IPS-18c (cell line): Measurements from ENCODE around the gene TERT.

Experiments
- H3K4me3 ChIP-seq: 2 replicates; pipeline ENCODE4 v1.7.0; 2013; ENCODE audit warnings: low read depth, mild to moderate bottlenecking, low read length, moderate library complexity; ENCODE audit not compliant: insufficient read depth
- H3K9me3 ChIP-seq: one replicate; pipeline ENCODE4 v1.6.1; 2013; ENCODE audit warnings: mild to moderate bottlenecking, low read length, moderate library complexity; ENCODE audit not compliant: control insufficient read depth, insufficient read depth

Gene TERT

DNA sequence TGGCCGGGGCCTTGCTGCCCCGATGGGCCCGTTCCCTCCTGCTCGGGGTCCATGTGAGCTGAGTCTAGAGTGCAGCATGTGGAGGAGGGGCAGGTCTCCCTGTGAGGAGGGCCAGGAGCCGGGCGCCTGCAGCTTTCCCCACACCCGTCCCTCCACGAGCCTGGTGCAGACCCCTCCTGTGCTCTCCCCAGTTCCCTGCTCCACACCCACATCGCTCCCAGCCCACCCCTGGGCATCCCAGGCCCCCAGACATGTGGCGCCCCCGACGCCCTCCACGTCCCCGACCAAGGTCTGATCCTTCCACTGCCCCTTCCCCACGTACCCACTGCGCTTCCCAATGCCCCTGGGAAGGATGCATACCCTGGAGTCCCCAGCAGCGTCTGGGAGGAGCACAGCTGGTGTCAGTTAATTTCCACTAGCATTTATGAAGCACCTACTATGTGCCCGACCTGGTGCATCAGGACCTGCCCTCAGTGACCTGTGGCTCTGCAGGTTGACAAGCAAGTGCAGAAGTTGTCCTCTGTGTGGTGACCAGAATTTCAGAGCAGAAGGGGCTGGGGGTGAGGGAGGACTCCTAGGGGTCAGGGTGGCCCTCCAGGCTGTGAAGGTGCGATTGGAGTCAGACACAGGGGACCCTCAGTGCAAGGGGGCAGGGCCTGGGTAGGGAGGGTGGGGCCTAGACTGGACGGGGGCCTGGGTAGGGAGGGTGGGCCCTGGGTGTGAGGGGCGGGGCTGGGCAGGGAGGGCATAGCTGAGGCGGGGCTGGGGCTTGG, 80.5 kb downstream of the TERT start:
- Histone ChIP-seq H3K4me3 (no peak overlapping the region), H3K9me3 (no peaks in the 10 kb centered on the region)

DNA sequence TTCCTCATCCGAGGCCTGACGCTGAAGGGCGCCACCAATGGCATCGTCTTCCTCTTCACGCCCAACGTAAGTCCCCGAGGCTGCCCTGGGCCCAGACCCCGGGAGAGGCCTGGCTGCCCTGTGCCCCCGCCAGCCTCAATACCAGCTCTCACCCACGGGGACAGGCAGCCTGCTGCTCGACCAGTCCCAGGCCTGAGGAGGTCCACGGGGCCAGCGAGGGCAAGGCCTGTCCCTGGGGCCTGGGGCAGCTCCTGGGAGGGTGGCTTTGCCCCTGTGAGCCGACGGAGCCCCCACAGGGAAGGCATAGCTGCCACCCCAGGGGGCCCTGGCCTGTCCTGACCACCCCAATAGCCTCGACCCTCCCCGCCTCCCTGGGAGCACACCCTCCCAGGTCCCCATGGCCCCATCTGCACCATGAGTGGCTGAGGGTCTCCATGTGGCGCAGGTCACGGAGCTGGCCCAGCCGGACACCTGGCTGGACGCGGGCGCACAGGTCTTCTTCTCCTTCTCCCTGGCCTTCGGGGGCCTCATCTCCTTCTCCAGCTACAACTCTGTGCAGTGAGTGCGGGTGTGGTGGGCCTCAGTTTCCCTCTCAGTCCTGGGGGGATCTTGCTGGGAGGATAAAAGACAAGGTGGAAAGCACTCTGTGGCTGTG, 81.2 kb downstream of the TERT start:
- H3K9me3 ChIP-seq = no peaks in the 10 kb centered on the region
- no peak overlapping the region for H3K4me3 ChIP-seq

DNA sequence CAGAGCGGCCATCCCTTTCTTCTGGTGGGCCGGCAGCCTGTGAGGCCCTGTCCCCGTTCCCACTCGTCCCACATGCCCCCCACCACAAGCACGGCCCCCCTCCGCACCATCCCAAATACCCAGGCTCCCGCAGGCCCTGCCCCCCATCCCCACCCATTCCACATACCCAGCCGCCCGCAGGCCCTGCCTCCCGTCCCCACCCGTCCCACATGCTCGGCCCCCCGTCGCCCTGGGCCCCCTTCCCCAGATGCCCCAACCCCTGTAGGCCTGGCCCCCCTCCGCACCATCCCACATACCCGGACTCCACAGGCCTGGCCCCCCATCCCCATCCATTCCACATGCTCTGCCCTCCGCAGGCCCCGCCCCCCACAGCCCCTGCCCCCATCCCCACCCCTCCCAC, 82.0 kb downstream of the TERT start:
- no peak overlapping the region for H3K4me3 ChIP-seq
- H3K9me3 ChIP-seq = no peaks in the 10 kb centered on the region

DNA sequence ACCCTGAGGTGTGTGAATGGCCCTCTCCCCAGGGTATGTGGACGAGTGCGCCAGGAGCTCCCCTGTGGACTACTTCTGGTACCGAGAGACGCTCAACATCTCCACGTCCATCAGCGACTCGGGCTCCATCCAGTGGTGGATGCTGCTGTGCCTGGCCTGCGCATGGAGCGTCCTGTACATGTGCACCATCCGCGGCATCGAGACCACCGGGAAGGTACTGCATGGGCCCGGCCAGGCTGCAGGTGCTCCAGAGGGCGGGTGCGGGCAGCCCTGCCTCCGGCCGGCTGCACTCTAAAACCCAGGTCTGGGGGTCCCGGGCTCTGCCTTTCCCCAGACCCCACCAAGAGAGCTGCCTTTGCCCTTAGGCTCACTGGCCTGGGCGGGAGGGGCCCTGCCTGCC, 82.6 kb downstream of the TERT start:
- H3K9me3 ChIP-seq = no peaks in the 10 kb centered on the region
- H3K4me3 ChIP-seq = no peak overlapping the region

DNA sequence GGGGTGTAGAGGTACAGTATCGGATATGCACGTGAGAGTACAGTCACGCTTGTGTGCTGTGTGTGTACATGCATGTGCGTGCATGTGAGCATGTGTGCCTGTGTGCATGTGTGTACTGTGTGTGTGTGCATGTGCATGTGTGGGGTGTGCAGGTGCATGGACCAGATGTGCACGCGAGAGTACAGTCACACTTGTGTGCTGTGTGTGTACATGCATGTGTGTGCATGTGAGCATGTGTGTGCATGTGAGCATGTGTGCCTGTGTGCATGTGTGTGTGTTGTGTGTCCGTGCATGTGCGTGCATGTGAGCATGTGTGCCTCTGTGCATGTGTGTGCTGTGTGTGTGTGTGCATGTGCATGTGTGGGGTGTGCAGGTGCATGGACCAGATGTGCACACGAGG, 83.2 kb downstream of the TERT start:
- Histone ChIP-seq H3K4me3 (no peak overlapping the region), H3K9me3 (no peaks in the 10 kb centered on the region)

DNA sequence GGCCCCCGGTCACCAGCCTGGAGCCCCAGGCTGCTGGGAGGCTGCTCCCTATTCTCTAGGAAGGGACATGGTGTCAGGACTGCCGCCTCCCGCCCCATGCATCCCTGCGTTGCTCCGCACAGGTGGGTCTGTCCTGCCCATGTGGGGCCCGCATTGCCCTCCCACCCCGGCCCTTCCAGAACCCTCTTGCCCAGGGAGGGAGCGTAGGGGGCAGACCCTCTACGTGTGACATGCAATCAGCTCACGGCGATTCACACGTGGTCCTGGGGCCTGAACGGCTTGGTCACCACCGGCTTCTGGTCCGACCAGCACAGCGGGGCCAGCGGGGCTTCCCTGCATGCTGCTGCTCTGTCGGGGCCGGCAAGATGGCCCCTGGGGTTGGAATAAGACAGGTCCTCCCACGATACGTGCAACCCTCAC, 84.0 kb downstream of the TERT start:
- Histone ChIP-seq H3K4me3 (no peak overlapping the region), H3K9me3 (no peaks in the 10 kb centered on the region)

DNA sequence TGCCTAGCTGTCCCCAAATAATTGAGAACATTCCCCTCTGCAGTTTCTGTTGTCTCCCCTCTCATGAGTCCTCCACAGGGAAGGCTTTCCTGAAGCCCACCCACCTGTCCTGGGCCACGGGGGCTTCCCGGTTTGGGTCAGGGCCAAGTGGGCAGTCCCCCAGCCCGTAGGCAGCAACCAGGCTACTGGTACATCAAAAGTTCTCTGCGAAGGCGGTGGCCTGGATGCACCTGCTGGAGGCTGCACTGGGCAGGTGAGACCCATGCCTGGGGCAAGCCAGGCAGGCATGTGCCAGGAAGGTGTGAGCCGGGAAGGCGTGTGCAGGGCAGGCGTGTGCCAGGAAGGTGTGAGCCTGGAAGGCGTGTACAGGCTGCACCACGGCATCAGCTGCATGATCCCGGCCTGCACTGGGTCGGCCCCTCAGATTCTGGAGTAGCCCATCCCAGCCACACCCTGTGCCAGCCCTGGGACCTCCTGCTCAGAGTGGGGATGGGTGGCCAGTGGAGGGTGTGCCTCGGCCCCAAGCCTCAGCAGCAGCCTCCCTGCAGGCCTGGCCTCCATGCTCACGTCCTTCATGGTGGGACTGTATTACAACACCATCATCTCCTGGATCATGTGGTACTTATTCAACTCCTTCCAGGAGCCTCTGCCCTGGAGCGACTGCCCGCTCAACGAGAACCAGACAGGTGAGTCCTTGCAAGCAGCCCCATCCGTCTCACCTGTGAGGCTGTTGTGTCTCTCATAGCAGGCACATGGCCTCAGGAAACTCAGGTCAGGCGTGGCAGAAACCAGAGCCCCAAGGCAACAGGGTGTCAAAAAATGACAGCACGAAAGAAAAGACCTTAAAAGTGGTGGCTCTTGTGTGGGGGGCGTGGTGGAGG, 84.7 kb downstream of the TERT start:
- no peak overlapping the region for H3K4me3 ChIP-seq
- no peaks in the 10 kb centered on the region for H3K9me3 ChIP-seq

DNA sequence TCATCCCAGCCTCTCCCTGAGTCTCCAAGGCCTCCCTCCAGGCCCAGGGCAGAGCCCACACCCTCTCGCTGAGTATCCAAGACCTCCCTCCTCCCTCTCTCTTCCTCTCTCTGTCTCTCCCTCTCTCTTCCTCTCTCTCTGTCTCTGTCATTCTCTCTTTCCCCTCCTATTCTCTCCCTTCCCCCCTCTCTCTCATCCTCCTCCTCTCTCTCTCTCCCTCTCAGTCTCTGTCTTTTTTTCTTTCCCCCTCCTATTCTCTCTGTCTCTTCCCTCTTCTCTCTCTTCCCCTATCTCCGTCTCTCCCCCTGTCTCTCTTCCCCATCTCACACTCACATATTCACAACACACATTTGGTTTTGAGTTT, 85.4 kb downstream of the TERT start:
- Histone ChIP-seq H3K9me3 (no peaks in the 10 kb centered on the region), H3K4me3 (no peak overlapping the region)

DNA sequence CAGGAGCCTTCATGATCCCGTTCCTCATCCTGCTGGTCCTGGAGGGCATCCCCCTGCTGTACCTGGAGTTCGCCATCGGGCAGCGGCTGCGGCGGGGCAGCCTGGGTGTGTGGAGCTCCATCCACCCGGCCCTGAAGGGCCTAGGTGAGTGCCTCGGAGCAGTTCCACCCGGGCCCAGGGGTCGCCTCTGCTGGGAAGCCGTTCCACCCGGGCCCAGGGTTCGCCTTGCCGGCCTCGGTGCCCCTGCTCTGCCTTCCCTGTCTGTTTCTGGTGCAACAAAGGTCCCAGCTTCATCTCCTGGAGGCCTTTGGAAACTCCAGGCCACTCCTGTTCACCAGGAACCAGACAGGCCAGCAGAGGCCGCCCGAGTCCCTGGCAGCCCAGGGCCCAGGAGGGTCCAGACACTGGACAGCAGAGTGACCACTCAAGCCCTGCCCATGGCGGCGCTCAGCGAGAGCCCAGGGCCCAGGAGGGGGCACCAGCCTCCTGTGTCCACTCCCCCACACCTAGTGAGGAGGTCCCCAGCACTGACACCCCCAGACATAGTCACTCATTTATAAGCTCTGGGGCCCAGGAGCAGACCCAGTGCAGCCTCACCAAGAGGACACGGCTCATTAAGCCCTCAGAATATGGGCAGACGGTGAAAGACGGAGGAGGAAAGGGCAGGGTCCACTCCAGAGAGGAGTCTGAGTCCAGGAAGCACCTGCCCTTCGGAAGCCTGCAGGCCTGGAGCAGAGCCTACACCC, 86.0 kb downstream of the TERT start:
- no peaks in the 10 kb centered on the region for H3K9me3 ChIP-seq
- no peak overlapping the region for H3K4me3 ChIP-seq

DNA sequence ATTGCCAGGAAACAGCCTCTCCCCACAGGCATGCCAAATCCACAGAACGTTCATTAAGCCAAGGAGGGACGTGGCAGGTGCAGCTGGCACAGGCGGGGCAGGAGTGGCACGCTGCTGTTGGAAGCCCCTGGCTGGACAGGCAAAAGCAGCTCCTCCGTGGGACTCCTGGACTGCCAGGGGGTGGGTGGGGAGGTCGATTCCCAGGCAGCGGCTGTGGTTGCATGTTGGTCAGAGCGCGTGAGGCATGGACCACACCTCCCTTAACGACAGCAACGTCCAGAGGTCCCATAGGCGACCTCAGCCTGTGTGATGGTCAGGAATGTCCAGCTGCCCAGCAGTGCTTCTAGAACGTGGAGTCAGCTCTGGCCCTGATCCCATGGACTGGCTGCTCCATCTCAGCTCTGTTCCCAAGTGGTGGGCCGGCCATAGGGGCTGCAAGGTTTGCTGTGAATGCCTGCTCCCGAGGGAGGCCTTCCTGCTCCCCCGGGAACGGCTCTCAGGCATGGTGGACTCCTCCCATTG, 86.6 kb downstream of the TERT start:
- no peaks in the 10 kb centered on the region for H3K9me3 ChIP-seq
- no peak overlapping the region for H3K4me3 ChIP-seq

DNA sequence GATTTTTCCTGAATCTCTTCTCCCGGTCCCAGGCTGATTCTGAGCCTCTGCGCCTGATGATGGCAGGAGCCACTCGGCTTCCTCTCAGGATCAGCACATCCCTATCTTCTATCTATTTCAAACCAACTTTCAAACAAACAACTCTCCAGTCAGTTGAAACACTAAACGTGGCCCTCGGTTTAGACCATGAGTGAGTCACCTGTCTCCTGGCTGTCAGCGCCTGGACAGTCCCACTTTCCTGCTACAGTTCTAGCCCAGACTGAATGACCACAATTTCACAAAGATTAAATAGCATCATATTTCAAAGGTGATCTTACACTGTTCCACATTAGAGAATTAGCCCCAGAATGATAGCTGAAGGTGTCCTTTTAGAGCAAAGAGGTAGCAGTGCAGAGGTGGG, 87.3 kb downstream of the TERT start:
- no peak overlapping the region for H3K4me3 ChIP-seq
- no peaks in the 10 kb centered on the region for H3K9me3 ChIP-seq

DNA sequence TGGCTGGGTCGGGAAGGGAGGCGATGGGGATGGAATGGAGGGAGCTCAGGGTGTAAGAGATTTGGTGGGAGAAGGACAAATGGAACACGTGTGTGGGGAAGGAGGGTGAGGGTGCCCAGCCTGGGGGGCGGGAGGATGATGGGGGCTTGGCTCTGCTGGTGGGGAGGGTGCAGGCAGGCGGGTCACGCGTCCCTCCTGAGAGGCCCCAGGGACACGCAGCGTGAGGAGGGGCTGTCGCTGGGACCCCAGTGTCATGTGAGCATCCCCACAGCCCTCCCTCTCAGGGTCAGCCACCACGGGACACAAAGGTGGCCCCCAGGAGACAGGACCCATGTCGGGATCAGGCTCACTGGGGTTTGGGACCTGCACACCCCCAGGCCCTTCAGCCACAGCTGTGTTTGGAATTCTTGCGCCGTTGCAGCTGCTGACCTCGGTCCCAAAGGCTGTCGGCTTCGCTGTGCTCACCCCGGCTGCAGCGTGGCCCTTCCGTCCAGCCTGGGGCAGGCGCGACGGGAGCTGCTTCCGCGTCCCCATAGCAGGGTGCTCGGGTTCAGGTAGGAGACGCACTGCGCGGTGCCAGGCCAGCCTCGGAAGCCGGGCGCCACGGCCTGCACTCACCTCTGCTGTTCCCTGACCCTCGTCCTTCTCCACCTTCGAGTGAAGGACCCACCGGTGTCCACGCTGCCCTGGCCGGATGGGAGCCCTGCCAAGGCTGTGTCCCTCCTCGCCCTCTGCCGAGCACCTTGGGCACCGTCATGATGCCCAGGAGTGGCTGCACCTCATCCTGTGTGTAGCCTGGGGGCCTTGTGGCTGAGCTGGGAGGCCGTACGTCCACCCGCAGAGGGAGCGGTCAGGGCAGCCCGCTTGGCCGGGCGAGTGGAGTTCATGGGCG, 88.1 kb downstream of the TERT start:
- no peak overlapping the region for H3K4me3 ChIP-seq
- no peaks in the 10 kb centered on the region for H3K9me3 ChIP-seq

DNA sequence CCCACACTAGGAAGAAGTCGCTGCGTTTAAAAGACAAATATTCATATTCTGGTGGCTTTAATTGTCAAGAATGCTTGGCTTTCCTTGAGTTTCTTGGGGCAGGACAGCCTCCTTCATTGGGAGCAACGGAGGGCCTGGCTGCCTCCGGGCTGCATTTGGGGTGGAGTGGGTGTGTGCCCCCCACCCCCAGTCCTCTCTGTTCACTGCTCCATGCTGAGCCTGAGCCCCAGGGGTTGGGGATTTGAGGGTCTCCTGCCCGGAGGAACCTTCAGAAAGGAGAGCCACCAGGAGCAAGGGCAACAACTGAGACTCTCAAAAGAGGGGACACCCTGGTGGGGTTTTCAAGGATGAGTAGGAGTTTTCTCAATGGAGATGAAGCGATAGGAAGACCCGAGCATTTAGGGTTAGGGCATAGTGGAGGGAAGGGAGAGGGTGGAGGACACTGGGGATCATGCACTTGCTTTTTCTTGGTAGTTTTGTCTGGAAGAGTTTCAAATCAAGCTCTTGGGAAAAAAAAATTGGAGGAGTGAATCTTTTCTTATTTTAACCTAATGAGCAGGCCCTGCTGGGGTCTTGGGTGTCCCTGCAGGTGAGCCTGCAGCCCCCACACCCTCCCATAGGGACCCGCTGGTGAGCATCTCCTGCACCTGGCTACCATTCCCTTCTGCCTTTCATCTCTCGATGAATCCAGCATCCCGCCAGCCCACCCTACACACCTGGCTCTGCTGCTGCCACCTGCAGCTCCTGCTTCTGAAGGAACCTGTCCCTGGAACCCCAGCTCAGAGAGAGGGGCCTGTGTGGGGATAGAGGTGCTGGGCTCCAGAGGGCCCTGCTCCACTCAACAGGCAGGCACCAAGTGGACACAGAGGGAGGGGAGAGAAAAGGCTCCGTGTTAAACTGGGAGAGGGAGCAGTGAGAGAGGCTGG, 89.3 kb downstream of the TERT start:
- Histone ChIP-seq H3K9me3 (no peaks in the 10 kb centered on the region), H3K4me3 (no peak overlapping the region)

DNA sequence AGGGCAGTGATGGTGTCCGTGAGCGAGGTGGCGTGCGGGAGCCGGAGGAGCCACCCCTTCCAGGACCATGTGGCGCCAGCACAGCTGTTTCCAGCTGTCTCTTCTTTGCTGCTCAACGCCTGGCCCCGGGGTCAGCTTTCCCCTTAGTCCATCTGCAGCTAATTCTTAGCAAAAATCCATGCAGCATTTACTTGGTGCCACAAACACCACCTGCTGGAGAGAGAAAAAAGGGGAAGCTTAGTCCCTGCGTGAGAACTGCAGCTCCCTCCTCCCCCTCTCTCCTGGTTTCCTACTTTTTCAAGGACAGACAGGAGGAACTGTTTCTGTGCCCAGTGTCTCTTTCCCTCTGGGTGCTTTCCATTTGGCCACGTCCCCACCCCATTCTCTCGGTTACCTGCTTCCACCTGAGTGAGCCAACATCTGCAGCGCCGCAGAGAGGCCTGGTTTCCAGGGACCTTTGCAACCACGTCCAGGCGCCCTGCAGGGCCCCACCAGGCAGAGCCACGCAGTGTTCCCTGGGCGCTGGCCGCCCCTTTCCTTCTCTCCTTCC, 90.1 kb downstream of the TERT start:
- Histone ChIP-seq H3K4me3 (no peak overlapping the region), H3K9me3 (no peaks in the 10 kb centered on the region)

DNA sequence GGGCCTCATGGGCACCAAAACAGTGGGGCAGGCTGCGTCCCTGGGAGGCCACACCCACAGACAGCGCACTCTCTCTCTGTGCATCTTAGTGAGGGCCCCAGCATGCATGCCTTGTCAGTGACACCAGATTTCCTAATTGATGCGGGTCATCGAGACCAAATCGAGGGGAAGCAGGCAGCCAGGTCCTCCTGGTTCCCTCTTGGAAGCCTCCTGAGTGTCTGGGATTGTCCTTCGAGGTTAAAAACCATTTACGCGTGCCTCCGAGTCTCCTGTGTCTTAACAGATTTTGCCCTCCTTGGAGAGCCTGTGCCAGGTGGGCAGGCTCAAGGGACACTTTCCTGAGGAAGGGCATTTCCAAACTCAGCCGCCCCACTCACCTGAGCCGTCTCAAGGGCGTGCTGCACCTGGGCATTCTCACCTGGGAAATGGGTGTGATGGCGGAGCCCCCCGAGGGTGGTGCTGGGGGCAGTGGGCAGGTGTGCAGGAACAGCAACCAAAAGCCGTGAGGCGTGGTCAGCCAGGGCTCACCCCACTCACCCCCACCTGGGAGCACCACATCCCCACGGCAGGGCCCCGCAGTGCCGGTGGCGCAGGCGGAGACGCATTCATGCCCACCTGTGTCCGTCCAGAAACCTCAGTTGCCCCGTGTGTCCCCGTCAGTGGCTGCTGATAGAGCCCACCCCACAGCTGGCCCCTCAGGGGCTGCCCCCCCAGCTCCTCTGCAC, 90.7 kb downstream of the TERT start:
- H3K4me3 ChIP-seq = no peak overlapping the region
- no peaks in the 10 kb centered on the region for H3K9me3 ChIP-seq
